GM23338 (cell line): ENCODE results near the gene LRRC37B. TPM values are rescaled to one million over a fixed set of nuclear protein-coding genes. Genes with fewer than 3 reads are reported as not detected.
A peak's percentile ranks its signal among the peaks of the same experiment; 100 is the strongest.
"Not testable (repeated sequence)": the region's sequence is repeated elsewhere in the genome, so short reads cannot be mapped to it uniquely, and the experiment has no call there.

Source experiments
- ATAC-seq: fragments of 200-7000 bp; cut with Tn5 transposase; 3 replicates; pipeline ENCODE4 v1.9.1; 2020
- DNase-seq: peaks from one replicate; pipeline ENCODE4 v3.0.0-alpha.2; 2015; ENCODE audit warnings: low spot score
- H2AFZ ChIP-seq: fragments of 200-600 bp; sonication (generic); 2 replicates; pipeline ENCODE4 v1.8.0; 2016; ENCODE audit warnings: antibody characterized with exemption, mild to moderate bottlenecking, moderate library complexity
- H3F3A ChIP-seq: fragments of 200-600 bp; sonication (generic); replicated peaks from 2 replicates; pipeline ENCODE4 v1.8.0; 2017; ENCODE audit warnings: antibody characterized with exemption, mixed run types, low read depth
- H3K27ac ChIP-seq: fragments of 200-600 bp; sonication (generic); 2 replicates; pipeline ENCODE4 v1.6.1; 2016; ENCODE audit warnings: low read depth
- H3K27me3 ChIP-seq: fragments of 200-600 bp; sonication (generic); 2 replicates; pipeline ENCODE4 v1.8.0; 2016; ENCODE audit warnings: mild to moderate bottlenecking, mixed run types, moderate library complexity; ENCODE audit not compliant: insufficient read depth
- H3K36me3 ChIP-seq: fragments of 200-600 bp; sonication (generic); 2 replicates; pipeline ENCODE4 v1.8.0; 2016; ENCODE audit warnings: mild to moderate bottlenecking; ENCODE audit not compliant: insufficient read depth
- H3K4me1 ChIP-seq: fragments of 200-600 bp; sonication (generic); 2 replicates; pipeline ENCODE4 v1.8.0; 2016; ENCODE audit warnings: mild to moderate bottlenecking, moderate library complexity; ENCODE audit not compliant: insufficient read depth
- H3K4me2 ChIP-seq: fragments of 200-600 bp; sonication (generic); 2 replicates; pipeline ENCODE4 v1.7.1; 2017; ENCODE audit warnings: mixed run types
- H3K4me3 ChIP-seq: fragments of 200-600 bp; sonication (generic); 2 replicates; pipeline ENCODE4 v1.6.1; 2016; ENCODE audit warnings: mixed run types
- H3K79me2 ChIP-seq: fragments of 200-600 bp; sonication (generic); replicated peaks from 2 replicates; pipeline ENCODE4 v1.8.0; 2017; ENCODE audit warnings: mild to moderate bottlenecking; ENCODE audit not compliant: insufficient read depth
- H3K9me2 ChIP-seq: fragments of 200-600 bp; sonication (generic); 2 replicates; pipeline ENCODE4 v1.8.0; 2017; ENCODE audit not compliant: insufficient read depth
- H4K20me1 ChIP-seq: fragments of 200-600 bp; sonication (generic); replicated peaks from 2 replicates; pipeline ENCODE4 v1.8.0; 2017; ENCODE audit warnings: mild to moderate bottlenecking; ENCODE audit not compliant: insufficient read depth
- H3K27ac Mint-ChIP-seq: 2 replicates; pipeline ENCODE4 v1.8.0; 2020; ENCODE audit warnings: inconsistent platforms, mild to moderate bottlenecking, moderate library complexity, mixed read lengths
- H3K27me3 Mint-ChIP-seq: 3 replicates; pipeline ENCODE4 v1.8.0; 2022; ENCODE audit warnings: low read depth, mild to moderate bottlenecking, moderate library complexity, mixed read lengths, inconsistent platforms; ENCODE audit not compliant: insufficient read depth, poor library complexity
- H3K36me3 Mint-ChIP-seq: 3 replicates; pipeline ENCODE4 v1.8.0; 2021; ENCODE audit warnings: low read depth, mild to moderate bottlenecking, inconsistent platforms, moderate library complexity, mixed read lengths
- H3K4me1 Mint-ChIP-seq: 3 replicates; pipeline ENCODE4 v1.8.0; 2020; ENCODE audit warnings: mild to moderate bottlenecking, inconsistent platforms, mixed read lengths
- H3K4me3 Mint-ChIP-seq: 3 replicates; pipeline ENCODE4 v1.8.0; 2021; ENCODE audit warnings: moderate library complexity, mild to moderate bottlenecking, inconsistent platforms, mixed read lengths
- H3K9me3 Mint-ChIP-seq: 3 replicates; pipeline ENCODE4 v1.8.0; 2020; ENCODE audit warnings: moderate library complexity, mild to moderate bottlenecking, inconsistent platforms, mixed read lengths
- CTCF ChIP-seq, 2 experiments: fragments of 200-600 bp in 1 of 2; sonication (generic) in 1 of 2; conservative IDR thresholded peaks; 2 replicates each; pipeline versions ENCODE4 v1.5.1 to v1.6.1; 2016 to 2017; ENCODE audit warnings: antibody characterized with exemption in 2 of 2, low read depth in 2 of 2, mild to moderate bottlenecking in 2 of 2, moderate library complexity in 1 of 2
- polyA plus RNA-seq: library from polyadenylated mRNA; unstranded; fragments of >200 nt; fragmentation: Nextera tagmentation; extraction: Ambion mirVana; gene quantifications from 2 replicates; pipeline ENCODE4 v1.2.1, GENCODE V29; 2016
- total RNA-seq: library from RNA; depleted of rRNA; stranded (reverse); fragments of >200 nt; shearing (Covaris generic); gene quantifications from 2 replicates; pipeline ENCODE4 v1.2.3, GENCODE V29; 2014

Gene LRRC37B
- total and polyA plus RNA-seq, 2 experiments from 2014 or later = 21.4 to 24.3 TPM

GRCh38 chr17:32061840-32062239 is 54.7 kb downstream of the LRRC37B start:
- H3K9me3 Mint-ChIP-seq, H3K4me1 ChIP-seq, H3K27me3 Mint-ChIP-seq, H3F3A ChIP-seq, H3K79me2 ChIP-seq, H2AFZ ChIP-seq, H3K27me3 ChIP-seq, H3K9me2 ChIP-seq, H3K36me3 ChIP-seq, ATAC-seq, H4K20me1 ChIP-seq, H3K36me3 Mint-ChIP-seq: not testable (repeated sequence)
- H3K4me1 Mint-ChIP-seq = peaks cover 17% of the 10 kb centered on the region
- peak overlapping the region; percentile 40 for H3K27ac Mint-ChIP-seq
- DNase-seq = peak; percentile 74
- H3K4me3 Mint-ChIP-seq = peak overlapping the region; percentile 63
- H3K4me3 ChIP-seq = peak overlapping the region; percentile 41; the same call in 1 of the 2 replicates
- H3K27ac ChIP-seq = peak overlapping the region; percentile 45; the same call in 1 of the 2 replicates
- H3K4me2 ChIP-seq = peak overlapping the region; percentile 69; the same call in 1 of the 2 replicates

GRCh38 chr17:32064091-32064490 is 56.9 kb downstream of the LRRC37B start:
- H3F3A ChIP-seq, H3K27me3 Mint-ChIP-seq, H4K20me1 ChIP-seq, H3K27ac ChIP-seq, H3K27ac Mint-ChIP-seq, H3K9me2 ChIP-seq, H3K4me1 ChIP-seq, ATAC-seq, H3K79me2 ChIP-seq, H3K36me3 ChIP-seq, H3K4me3 Mint-ChIP-seq, H3K36me3 Mint-ChIP-seq, H3K4me3 ChIP-seq, H3K27me3 ChIP-seq, H3K9me3 Mint-ChIP-seq, H3K4me2 ChIP-seq, DNase-seq, H2AFZ ChIP-seq: not testable (repeated sequence)
- peaks cover 17% of the 10 kb centered on the region for H3K4me1 Mint-ChIP-seq

- not testable (repeated sequence) for DNase-seq, H3K4me3 ChIP-seq, H3K9me3 Mint-ChIP-seq, H3K27me3 ChIP-seq, H3K36me3 ChIP-seq, H3K9me2 ChIP-seq, H3K79me2 ChIP-seq, H3K27ac ChIP-seq, ATAC-seq, H3F3A ChIP-seq, H3K4me2 ChIP-seq, H4K20me1 ChIP-seq, H3K4me1 Mint-ChIP-seq, H3K36me3 Mint-ChIP-seq, H3K4me3 Mint-ChIP-seq, H3K27ac Mint-ChIP-seq, H3K27me3 Mint-ChIP-seq, H3K4me1 ChIP-seq, H2AFZ ChIP-seq
Measured at GRCh38 chr17:32066123-32066680, 59.0 kb downstream of the LRRC37B start.

GRCh38 chr17:32066863-32067642 is 59.9 kb downstream of the LRRC37B start:
- not testable (repeated sequence) for H3K36me3 Mint-ChIP-seq, H3K4me1 ChIP-seq, H3K36me3 ChIP-seq, H3K4me1 Mint-ChIP-seq, H3K9me2 ChIP-seq, H3K27ac Mint-ChIP-seq, H3K9me3 Mint-ChIP-seq, H3K4me3 Mint-ChIP-seq, H3K27me3 ChIP-seq, H3F3A ChIP-seq, H3K27me3 Mint-ChIP-seq, H3K79me2 ChIP-seq, H3K27ac ChIP-seq, H4K20me1 ChIP-seq
- Histone ChIP-seq H3K4me3 (peak overlapping the region; percentile 43), H2AFZ (peak overlapping the region; percentile 78; the same call in 1 of the 2 replicates), H3K4me2 (peak overlapping the region; percentile 70; the same call in 1 of the 2 replicates)
- ATAC-seq = peak; percentile 79
- DNase-seq = peak; percentile 22
- peak; percentile 35 to 43 for TF ChIP-seq CTCF (conservative IDR thresholded peaks at IDR 0.05; ENCODE audit: low read depth in 2 of 2)

GRCh38 chr17:32069067-32069466 is 61.9 kb downstream of the LRRC37B start:
- not testable (repeated sequence) for H3K4me1 Mint-ChIP-seq, H3K4me2 ChIP-seq, H3K9me3 Mint-ChIP-seq, H3K4me1 ChIP-seq, H3K27me3 ChIP-seq, H3K79me2 ChIP-seq, H3K36me3 Mint-ChIP-seq, H4K20me1 ChIP-seq, DNase-seq, H3K36me3 ChIP-seq, H3K4me3 Mint-ChIP-seq, ATAC-seq, H3K27ac ChIP-seq, H3K9me2 ChIP-seq, H3K27me3 Mint-ChIP-seq, H3F3A ChIP-seq, H3K27ac Mint-ChIP-seq, H3K4me3 ChIP-seq, H2AFZ ChIP-seq

GRCh38 chr17:32071961-32072360 is 64.8 kb downstream of the LRRC37B start:
- H3K4me3 ChIP-seq, ATAC-seq, H3K79me2 ChIP-seq, H3K9me2 ChIP-seq, H3K4me1 Mint-ChIP-seq, H3K4me2 ChIP-seq, H3K4me1 ChIP-seq, H3K36me3 ChIP-seq, H3F3A ChIP-seq, H3K27ac ChIP-seq, H3K27ac Mint-ChIP-seq, H2AFZ ChIP-seq, H3K27me3 ChIP-seq, H3K9me3 Mint-ChIP-seq, H3K4me3 Mint-ChIP-seq, DNase-seq, H3K36me3 Mint-ChIP-seq, H3K27me3 Mint-ChIP-seq, H4K20me1 ChIP-seq: not testable (repeated sequence)
